Neural cell (in vitro differentiated cells): ENCODE data around the gene DCHS2. TPM values are rescaled to one million over a fixed set of nuclear protein-coding genes. Genes with fewer than 3 reads are reported as not detected.

Experiments used
- H2AFZ ChIP-seq: fragments of 200-600, 300-800 bp; sonication (generic), shearing (Covaris generic); 2 replicates; pipeline ENCODE4 v1.6.0; 2014; ENCODE audit warnings: low read depth, mild to moderate bottlenecking, antibody characterized with exemption, low read length, moderate library complexity
- H3F3A ChIP-seq: fragments of 200-600 bp; shearing (Covaris generic); 2 replicates; pipeline ENCODE4 v1.6.1; 2016; ENCODE audit warnings: mild to moderate bottlenecking, moderate library complexity, mixed read lengths, antibody characterized with exemption, low read length; ENCODE audit not compliant: insufficient read depth, poor library complexity, severe bottlenecking
- H3K27ac ChIP-seq: fragments of 200-600, 300-800 bp; sonication (generic), shearing (Covaris generic); 2 replicates; pipeline ENCODE4 v1.5.1; 2014; ENCODE audit warnings: mild to moderate bottlenecking, low read length, moderate library complexity
- H3K27me3 ChIP-seq: fragments of 300-800, 200-600 bp; sonication (generic), shearing (Covaris generic); 2 replicates; pipeline ENCODE4 v1.6.0; 2014; ENCODE audit warnings: mild to moderate bottlenecking, low read depth, low read length, moderate library complexity; ENCODE audit not compliant: insufficient read depth
- H3K36me3 ChIP-seq: fragments of 300-800, 200-600 bp; sonication (generic), shearing (Covaris generic); 2 replicates; pipeline ENCODE4 v1.5.1; 2014; ENCODE audit warnings: mild to moderate bottlenecking, antibody characterized with exemption, low read length, moderate library complexity; ENCODE audit not compliant: insufficient read depth
- H3K4me2 ChIP-seq: fragments of 300-800, 200-600 bp; sonication (generic), shearing (Covaris generic); 2 replicates; pipeline ENCODE4 v1.6.0; 2014; ENCODE audit warnings: mild to moderate bottlenecking, low read length
- H3K4me3 ChIP-seq: fragments of 300-800, 200-600 bp; sonication (generic), shearing (Covaris generic); 2 replicates; pipeline ENCODE4 v1.5.1; 2014; ENCODE audit warnings: mild to moderate bottlenecking, low read length, moderate library complexity
- H3K79me2 ChIP-seq: fragments of 200-600 bp; shearing (Covaris generic); replicated peaks from 2 replicates; pipeline ENCODE4 v1.6.0; 2014; ENCODE audit warnings: mild to moderate bottlenecking, low read length, moderate library complexity; ENCODE audit not compliant: insufficient read depth
- H3K9ac ChIP-seq: fragments of 300-800, 200-600 bp; sonication (generic), shearing (Covaris generic); 2 replicates; pipeline ENCODE4 v1.6.1; 2016; ENCODE audit warnings: mild to moderate bottlenecking, low read length, mixed read lengths
- H3K9me2 ChIP-seq: fragments of 200-600 bp; shearing (Covaris generic); 2 replicates; pipeline ENCODE4 v1.6.1; 2016; ENCODE audit warnings: mild to moderate bottlenecking, low read length, mixed read lengths; ENCODE audit not compliant: insufficient read depth
- H3K9me3 ChIP-seq: fragments of 200-600, 300-800 bp; sonication (generic), shearing (Covaris generic); 2 replicates; pipeline ENCODE4 v1.6.1; 2016; ENCODE audit warnings: mild to moderate bottlenecking, mixed run types, low read length, moderate library complexity, mixed read lengths
- H4K20me1 ChIP-seq: fragments of 200-600 bp; shearing (Covaris generic); 2 replicates; pipeline ENCODE4 v1.6.1; 2016; ENCODE audit warnings: mild to moderate bottlenecking, mixed run types; ENCODE audit not compliant: insufficient read depth
- CTCF ChIP-seq: fragments of 450-650 bp; IDR thresholded peaks from 2 replicates; pipeline ENCODE4 v1.5.1; 2014; ENCODE audit warnings: antibody characterized with exemption, mild to moderate bottlenecking, moderate library complexity; ENCODE audit not compliant: poor library complexity, severe bottlenecking
- EP300 ChIP-seq: fragments of 450-650 bp; conservative IDR thresholded peaks from 2 replicates; pipeline ENCODE4 v1.6.1; 2014; ENCODE audit warnings: antibody characterized with exemption, mild to moderate bottlenecking, moderate library complexity; ENCODE audit not compliant: poor library complexity, severe bottlenecking
- EZH2 ChIP-seq: fragments of 200-600, 300-800 bp; shearing (Covaris generic), sonication (generic); IDR thresholded peaks from 2 replicates; pipeline ENCODE4 v1.6.1; 2014; ENCODE audit warnings: antibody characterized with exemption, low read length, borderline replicate concordance, mild to moderate bottlenecking; ENCODE audit not compliant: insufficient read depth, poor library complexity, severe bottlenecking
- MXI1 ChIP-seq: fragments of 450-650 bp; conservative IDR thresholded peaks from 2 replicates; pipeline ENCODE4 v1.6.1; 2014; ENCODE audit warnings: antibody characterized with exemption, mild to moderate bottlenecking; ENCODE audit not compliant: poor library complexity, severe bottlenecking
- POLR2AphosphoS5 ChIP-seq: IDR thresholded peaks from 2 replicates; pipeline ENCODE4 v1.6.1; 2012
- REST ChIP-seq: IDR thresholded peaks from 2 replicates; pipeline ENCODE4 v1.6.1; 2012; ENCODE audit warnings: borderline replicate concordance
- SMC3 ChIP-seq: fragments of 450-650 bp; conservative IDR thresholded peaks from 2 replicates; pipeline ENCODE4 v1.6.1; 2014; ENCODE audit warnings: antibody characterized with exemption, mild to moderate bottlenecking, moderate library complexity; ENCODE audit not compliant: poor library complexity
- TAF1 ChIP-seq: IDR thresholded peaks from 2 replicates; pipeline ENCODE4 v1.6.1; 2012; ENCODE audit warnings: low read depth
- polyA plus RNA-seq: library from polyadenylated mRNA; depleted of rRNA; stranded (reverse); fragments of >200 nt; gene quantifications from 2 replicates; pipeline ENCODE4 v1.2.3, GENCODE V29; 2014

DCHS2 gene
- polyA plus RNA-seq, 1 donor from 2014 or later = 1.6 TPM

GRCh38 chr4:154497889-154498288, 6.3 kb upstream of the DCHS2 start:
- Histone ChIP-seq H4K20me1 (no peaks in the 10 kb centered on the region), H3F3A (no peaks in the 10 kb centered on the region), H3K27me3 (peaks cover 3% of the 10 kb centered on the region), H3K9me2 (no peaks in the 10 kb centered on the region), H3K79me2 (no peaks in the 10 kb centered on the region), H2AFZ (no peak overlapping the region), H3K4me3 (no peak overlapping the region), H3K9ac (no peak overlapping the region), H3K36me3 (no peaks in the 10 kb centered on the region), H3K9me3 (no peaks in the 10 kb centered on the region), H3K27ac (no peak overlapping the region), H3K4me2 (no peak overlapping the region)
- TF ChIP-seq TAF1 (no peak), REST (no peak), CTCF (no peak), SMC3 (no peak), MXI1 (no peak)

- Histone ChIP-seq H3K9me2 (no peaks in the 10 kb centered on the region), H3K9me3 (no peaks in the 10 kb centered on the region), H3K4me3 (no peak overlapping the region), H3K9ac (no peak overlapping the region), H2AFZ (no peak overlapping the region), H3K79me2 (no peaks in the 10 kb centered on the region), H4K20me1 (no peaks in the 10 kb centered on the region), H3K36me3 (no peaks in the 10 kb centered on the region), H3K27me3 (peaks cover 22% of the 10 kb centered on the region), H3F3A (no peaks in the 10 kb centered on the region), H3K4me2 (no peak overlapping the region), H3K27ac (no peak overlapping the region)
- TF ChIP-seq MXI1 (no peak), POLR2AphosphoS5 (no peak), EP300 (no peak), EZH2 (no peak), CTCF (no peak), TAF1 (no peak)
These were observed 4.3 kb upstream of the DCHS2 start for GRCh38 chr4:154495867-154496266.
